Lower leg skin (tissue), 3 donors: ENCODE measurements around the gene OBSCN.

Experiments
- CTCF ChIP-seq, 3 donors: fragments of 450-650 bp; IDR thresholded peaks; one replicate each; pipeline ENCODE4 v1.5.1; 2016; ENCODE audit warnings: antibody characterized with exemption in 3 of 3, mild to moderate bottlenecking in 3 of 3, moderate library complexity in 2 of 3
- POLR2A ChIP-seq, 2 donors: fragments of 450-650 bp; IDR thresholded peaks; one replicate each; pipeline ENCODE4 v1.6.1; 2016 to 2017; ENCODE audit warnings: antibody characterized with exemption in 2 of 2, mild to moderate bottlenecking in 1 of 2, moderate library complexity in 1 of 2

DNA sequence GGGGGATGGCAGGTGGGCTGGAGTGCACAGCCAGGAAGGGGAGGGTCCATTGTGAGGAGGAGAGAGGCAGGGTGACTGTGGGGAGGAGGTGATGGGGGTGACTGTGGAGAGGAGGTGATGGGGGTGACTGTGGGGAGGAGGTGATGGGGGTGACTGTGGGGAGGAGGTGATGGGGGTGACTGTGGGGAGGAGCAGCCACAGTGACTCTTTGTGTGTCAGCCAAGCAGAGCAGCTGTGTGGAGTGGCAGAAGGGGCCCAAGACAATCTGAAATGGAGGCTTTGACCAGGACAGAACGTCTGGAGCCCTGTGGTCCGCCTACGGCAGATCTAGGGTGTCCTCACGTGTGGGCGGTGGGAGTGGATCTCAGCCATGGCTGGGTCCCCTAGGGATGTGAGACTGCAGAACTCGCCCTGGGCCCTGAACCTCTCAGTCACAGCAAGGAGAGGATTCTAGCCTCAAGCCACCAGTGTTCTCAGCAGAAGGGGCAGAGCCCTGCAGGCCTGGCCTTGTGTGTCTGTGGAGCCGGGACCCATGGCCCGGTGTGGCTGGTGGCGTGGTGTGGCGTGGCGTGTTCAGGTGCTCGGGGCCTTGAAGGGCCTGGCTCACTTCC, 81.5 kb downstream of the OBSCN start:
- no peak for TF ChIP-seq CTCF (IDR thresholded peaks at IDR 0.05)
- no peak for TF ChIP-seq POLR2A (IDR thresholded peaks at IDR 0.05)
